ENCODE data around the gene NEDD4L.

The NEDD4L gene

GRCh38 chr18:58302811-58303210 is 258.8 kb downstream of the NEDD4L start:
- DNase-seq (ENCODE audit: low spot score), result no peak
- TF ChIP-seq CTCF (IDR thresholded peaks at IDR 0.05; ENCODE audit: extremely low read depth, missing control alignments), result no peak

GRCh38 chr18:58303363-58303762 is 259.3 kb downstream of the NEDD4L start:
- no peak for TF ChIP-seq CTCF (IDR thresholded peaks at IDR 0.05; ENCODE audit: extremely low read depth, missing control alignments)
- peak; percentile 59 for DNase-seq (ENCODE audit: low spot score)

GRCh38 chr18:58305792-58306191 is 261.8 kb downstream of the NEDD4L start:
- no peak for DNase-seq (ENCODE audit: low spot score)
- TF ChIP-seq CTCF (IDR thresholded peaks at IDR 0.05; ENCODE audit: extremely low read depth, missing control alignments), result no peak

- DNase-seq (ENCODE audit: low spot score), result no peak
- TF ChIP-seq CTCF (IDR thresholded peaks at IDR 0.05; ENCODE audit: extremely low read depth, missing control alignments), result no peak
Observed at GRCh38 chr18:58307441-58307840, 263.4 kb downstream of the NEDD4L start.

GRCh38 chr18:58308463-58308862 is 264.4 kb downstream of the NEDD4L start:
- TF ChIP-seq CTCF (IDR thresholded peaks at IDR 0.05; ENCODE audit: extremely low read depth, missing control alignments), result no peak
- no peak for DNase-seq (ENCODE audit: low spot score)

- DNase-seq (ENCODE audit: low spot score), result no peak
- TF ChIP-seq CTCF (IDR thresholded peaks at IDR 0.05; ENCODE audit: extremely low read depth, missing control alignments), result no peak
Observed at GRCh38 chr18:58309099-58309498, 265.1 kb downstream of the NEDD4L start.

- no peak for DNase-seq (ENCODE audit: low spot score)
Observed at GRCh38 chr18:58309610-58310239, 265.7 kb downstream of the NEDD4L start.

More at GRCh38 chr18:58309610-58310239, 265.7 kb downstream of the NEDD4L start:
- no peak for TF ChIP-seq CTCF (IDR thresholded peaks at IDR 0.05; ENCODE audit: extremely low read depth, missing control alignments)

Measured in GM20000 (cell line).